Neural progenitor cell (in vitro differentiated cells): ENCODE data around the gene FXYD7. TPM values are rescaled to one million over a fixed set of nuclear protein-coding genes. Genes with fewer than 3 reads are reported as not detected.

Source experiments
- DNase-seq: peaks from one replicate; pipeline ENCODE4 v3.0.0-alpha.2; 2016; ENCODE audit warnings: low spot score
- H2AFZ ChIP-seq: fragments of 200-600 bp; sonication (generic); replicated peaks from 2 replicates; pipeline ENCODE4 v1.6.1; 2016; ENCODE audit warnings: antibody characterized with exemption
- H3F3A ChIP-seq: fragments of 200-600 bp; sonication (generic); 2 replicates; pipeline ENCODE4 v1.6.1; 2016; ENCODE audit warnings: antibody characterized with exemption, low read depth
- H3K27ac ChIP-seq: fragments of 200-600 bp; sonication (generic); 2 replicates; pipeline ENCODE4 v1.5.1; 2016; ENCODE audit warnings: mild to moderate bottlenecking
- H3K27me3 ChIP-seq: fragments of 200-600 bp; sonication (generic); 2 replicates; pipeline ENCODE4 v1.6.1; 2016; ENCODE audit warnings: mild to moderate bottlenecking, moderate library complexity
- H3K36me3 ChIP-seq: fragments of 200-600 bp; sonication (generic); 2 replicates; pipeline ENCODE4 v1.5.1; 2016
- H3K4me1 ChIP-seq: fragments of 200-600 bp; sonication (generic); 2 replicates; pipeline ENCODE4 v1.6.1; 2016; ENCODE audit warnings: mixed run types
- H3K4me2 ChIP-seq: fragments of 200-600 bp; sonication (generic); 2 replicates; pipeline ENCODE4 v1.6.1; 2016
- H3K4me3 ChIP-seq: fragments of 200-600 bp; sonication (generic); 2 replicates; pipeline ENCODE4 v1.5.1; 2016
- H3K79me2 ChIP-seq: fragments of 200-600 bp; sonication (generic); 2 replicates; pipeline ENCODE4 v1.6.1; 2016; ENCODE audit warnings: low read depth
- H3K9ac ChIP-seq: fragments of 200-600 bp; sonication (generic); 2 replicates; pipeline ENCODE4 v1.6.1; 2016
- H3K9me3 ChIP-seq: fragments of 200-600 bp; sonication (generic); 2 replicates; pipeline ENCODE4 v1.5.1; 2016; ENCODE audit warnings: low read depth
- H4K20me1 ChIP-seq: fragments of 200-600 bp; sonication (generic); 2 replicates; pipeline ENCODE4 v1.6.1; 2016; ENCODE audit warnings: low read depth
- H3K27ac Mint-ChIP-seq: 3 replicates; pipeline ENCODE4 v1.8.0; 2021; ENCODE audit warnings: mixed read lengths
- H3K27me3 Mint-ChIP-seq: 2 replicates; pipeline ENCODE4 v1.8.0; 2022; ENCODE audit warnings: low read depth, mild to moderate bottlenecking, inconsistent platforms, moderate library complexity, mixed read lengths; ENCODE audit not compliant: insufficient read depth
- H3K36me3 Mint-ChIP-seq: 3 replicates; pipeline ENCODE4 v1.8.0; 2021; ENCODE audit warnings: mixed read lengths
- H3K4me1 Mint-ChIP-seq: 3 replicates; pipeline ENCODE4 v1.8.0; 2021; ENCODE audit warnings: mixed read lengths
- H3K4me3 Mint-ChIP-seq: 3 replicates; pipeline ENCODE4 v1.8.0; 2021; ENCODE audit warnings: mild to moderate bottlenecking, moderate library complexity, mixed read lengths
- H3K9me3 Mint-ChIP-seq: 3 replicates; pipeline ENCODE4 v1.8.0; 2020; ENCODE audit warnings: mixed read lengths
- EZH2 ChIP-seq: fragments of 200-600 bp; sonication (generic); IDR thresholded peaks from 2 replicates; pipeline ENCODE4 v1.6.1; 2017; ENCODE audit warnings: antibody characterized with exemption, mild to moderate bottlenecking, moderate library complexity
- EZH2phosphoT487 ChIP-seq: fragments of 200-600 bp; sonication (generic); IDR thresholded peaks from 2 replicates; pipeline ENCODE4 v1.6.1; 2017; ENCODE audit warnings: antibody characterized with exemption
- total RNA-seq: library from RNA; depleted of rRNA; stranded (reverse); fragments of >200 nt; gene quantifications from 2 replicates; pipeline ENCODE4 v1.2.3, GENCODE V29; 2015; ENCODE audit warnings: low replicate concordance
- TF ChIP-seq, protein P1 (sequence below): fragments of 200-600 bp; sonication (generic); IDR thresholded peaks from 2 replicates; pipeline ENCODE4 v1.5.1; 2017; ENCODE audit warnings: antibody characterized with exemption, mild to moderate bottlenecking

The FXYD7 gene
- total RNA-seq, 1 donor from 2014 or later, result 0.13 TPM

DNA sequence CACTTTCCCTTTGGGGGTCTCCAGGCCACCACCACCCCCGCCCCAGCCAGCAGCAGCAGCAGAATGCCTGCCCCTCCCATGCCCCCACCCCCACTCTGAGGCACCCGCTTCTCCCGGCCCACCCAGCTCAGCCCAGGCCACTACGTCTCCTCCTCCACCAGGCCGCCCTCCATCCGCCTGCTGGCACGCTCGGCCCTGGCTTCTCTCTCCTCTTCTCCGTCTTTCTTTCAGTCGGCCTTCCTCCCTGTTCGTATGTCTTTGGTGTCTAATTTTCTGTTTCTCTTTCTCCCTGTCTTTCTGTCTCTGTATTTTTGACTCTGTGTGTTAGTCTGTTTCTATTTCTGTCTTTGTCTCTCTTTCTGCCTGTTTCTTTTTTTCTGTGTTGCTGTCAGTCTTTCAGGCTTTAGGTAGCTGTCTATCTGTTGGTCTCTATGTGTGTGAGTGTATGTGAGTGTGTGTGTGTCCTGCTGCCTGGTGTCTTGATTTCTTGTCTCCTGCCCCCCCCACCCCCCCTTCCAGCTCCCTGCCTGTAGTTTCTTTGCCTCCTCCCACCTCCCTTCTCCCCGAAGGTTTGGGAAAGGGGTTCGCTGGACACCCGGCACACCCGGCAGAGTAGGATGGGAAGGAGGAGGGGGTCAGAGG is 8.3 kb upstream of the FXYD7 start, which contains the start of gene LGI4:
LGI4 (minus strand) TSS at position 459 of the 642 bp plus-strand sequence; CDS start at position 80, 379 bp downstream.
- H3K9me3 Mint-ChIP-seq, result peaks cover 8% of the 10 kb centered on the region
- peak within 1 kb of the TSS; percentile 74 for H3K27ac Mint-ChIP-seq
- Histone ChIP-seq H2AFZ (peak within 1 kb of the TSS; percentile 88), H3K27me3 (no peaks in the 10 kb centered on the region), H3K79me2 (no peaks in the 10 kb centered on the region), H3K36me3 (no peaks in the 10 kb centered on the region), H3K9me3 (no peaks in the 10 kb centered on the region), H3F3A (peaks cover 5% of the 10 kb centered on the region), H4K20me1 (no peaks in the 10 kb centered on the region), H3K4me2 (peak within 1 kb of the TSS; percentile 77), H3K27ac (no peak within 1 kb of the TSS), H3K4me1 (peaks cover 21% of the 10 kb centered on the region), H3K9ac (no peak within 1 kb of the TSS), H3K4me3 (peak within 1 kb of the TSS; percentile 33)
- H3K4me3 Mint-ChIP-seq, result peak within 1 kb of the TSS; percentile 31
- peaks cover 31% of the 10 kb centered on the region for H3K4me1 Mint-ChIP-seq
- TF ChIP-seq, protein P1, sequence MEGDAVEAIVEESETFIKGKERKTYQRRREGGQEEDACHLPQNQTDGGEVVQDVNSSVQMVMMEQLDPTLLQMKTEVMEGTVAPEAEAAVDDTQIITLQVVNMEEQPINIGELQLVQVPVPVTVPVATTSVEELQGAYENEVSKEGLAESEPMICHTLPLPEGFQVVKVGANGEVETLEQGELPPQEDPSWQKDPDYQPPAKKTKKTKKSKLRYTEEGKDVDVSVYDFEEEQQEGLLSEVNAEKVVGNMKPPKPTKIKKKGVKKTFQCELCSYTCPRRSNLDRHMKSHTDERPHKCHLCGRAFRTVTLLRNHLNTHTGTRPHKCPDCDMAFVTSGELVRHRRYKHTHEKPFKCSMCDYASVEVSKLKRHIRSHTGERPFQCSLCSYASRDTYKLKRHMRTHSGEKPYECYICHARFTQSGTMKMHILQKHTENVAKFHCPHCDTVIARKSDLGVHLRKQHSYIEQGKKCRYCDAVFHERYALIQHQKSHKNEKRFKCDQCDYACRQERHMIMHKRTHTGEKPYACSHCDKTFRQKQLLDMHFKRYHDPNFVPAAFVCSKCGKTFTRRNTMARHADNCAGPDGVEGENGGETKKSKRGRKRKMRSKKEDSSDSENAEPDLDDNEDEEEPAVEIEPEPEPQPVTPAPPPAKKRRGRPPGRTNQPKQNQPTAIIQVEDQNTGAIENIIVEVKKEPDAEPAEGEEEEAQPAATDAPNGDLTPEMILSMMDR, result no peak
- no peak for TF ChIP-seq EZH2phosphoT487
- peak; percentile 16 for DNase-seq
- H3K36me3 Mint-ChIP-seq, result no peaks in the 10 kb centered on the region
- peaks cover 13% of the 10 kb centered on the region for H3K27me3 Mint-ChIP-seq

GRCh38 chr19:35135389-35135909 is 7.6 kb upstream of the FXYD7 start:
- H3K27ac Mint-ChIP-seq, result peak overlapping the region; percentile 74
- peaks cover 38% of the 10 kb centered on the region for H3K4me1 Mint-ChIP-seq
- no peak for TF ChIP-seq EZH2phosphoT487
- TF ChIP-seq, protein P1, result peak; percentile 94
- peaks cover 6% of the 10 kb centered on the region for H3F3A ChIP-seq
- H2AFZ ChIP-seq, result peak overlapping the region; percentile 88
- H3K27ac ChIP-seq, result no peak overlapping the region
- no peak overlapping the region for H3K4me3 Mint-ChIP-seq
- H3K79me2 ChIP-seq, result no peaks in the 10 kb centered on the region
- H3K36me3 Mint-ChIP-seq, result no peaks in the 10 kb centered on the region
- H4K20me1 ChIP-seq, result no peaks in the 10 kb centered on the region
- H3K4me2 ChIP-seq, result peak overlapping the region; percentile 77
- H3K4me3 ChIP-seq, result peak overlapping the region; percentile 33
- H3K9me3 ChIP-seq, result no peaks in the 10 kb centered on the region
- peak; percentile 88 for DNase-seq
- H3K9me3 Mint-ChIP-seq, result peaks cover 8% of the 10 kb centered on the region
- H3K9ac ChIP-seq, result no peak overlapping the region
- peaks cover 13% of the 10 kb centered on the region for H3K27me3 Mint-ChIP-seq
- peaks cover 22% of the 10 kb centered on the region for H3K4me1 ChIP-seq
- no peaks in the 10 kb centered on the region for H3K36me3 ChIP-seq
- peaks cover 6% of the 10 kb centered on the region for H3K27me3 ChIP-seq

GRCh38 chr19:35136231-35136630 is 6.8 kb upstream of the FXYD7 start:
- no peak overlapping the region for H2AFZ ChIP-seq
- TF ChIP-seq EZH2 (no peak), EZH2phosphoT487 (no peak)
- TF ChIP-seq, protein P1, result no peak
- H3K27me3 ChIP-seq, result peaks cover 11% of the 10 kb centered on the region
- no peaks in the 10 kb centered on the region for H3K9me3 ChIP-seq
- H3F3A ChIP-seq, result peaks cover 11% of the 10 kb centered on the region
- no peaks in the 10 kb centered on the region for H3K36me3 ChIP-seq
- H3K9ac ChIP-seq, result no peak overlapping the region
- H3K36me3 Mint-ChIP-seq, result no peaks in the 10 kb centered on the region
- H3K4me1 ChIP-seq, result peaks cover 25% of the 10 kb centered on the region
- H3K4me2 ChIP-seq, result no peak overlapping the region
- no peak overlapping the region for H3K4me3 Mint-ChIP-seq
- H3K4me3 ChIP-seq, result no peak overlapping the region
- H3K9me3 Mint-ChIP-seq, result peaks cover 8% of the 10 kb centered on the region
- H4K20me1 ChIP-seq, result no peaks in the 10 kb centered on the region
- H3K27ac Mint-ChIP-seq, result no peak overlapping the region
- no peak for DNase-seq
- H3K27ac ChIP-seq, result no peak overlapping the region
- peaks cover 44% of the 10 kb centered on the region for H3K4me1 Mint-ChIP-seq
- H3K27me3 Mint-ChIP-seq, result peaks cover 17% of the 10 kb centered on the region
- H3K79me2 ChIP-seq, result no peaks in the 10 kb centered on the region
